Neuronal stem cell (in vitro differentiated cells): Measurements from ENCODE around the gene DYNLRB2.

Source experiments
- DNase-seq: peaks from one replicate; pipeline ENCODE4 v3.0.0-alpha.2; 2013; ENCODE audit warnings: low spot score
- H2AFZ ChIP-seq: one replicate; pipeline ENCODE4 v1.6.1; 2013; ENCODE audit warnings: mild to moderate bottlenecking, low read length, inconsistent platforms
- H2AK5ac ChIP-seq: 2 replicates; pipeline ENCODE4 v1.6.1; 2013; ENCODE audit warnings: low read depth, mild to moderate bottlenecking, inconsistent platforms, low read length, moderate library complexity, mixed read lengths
- H2BK120ac ChIP-seq: 2 replicates; pipeline ENCODE4 v1.6.1; 2013; ENCODE audit warnings: low read depth, mild to moderate bottlenecking, inconsistent platforms, low read length, moderate library complexity, mixed read lengths
- H2BK12ac ChIP-seq: one replicate; pipeline ENCODE4 v1.6.1; 2013; ENCODE audit warnings: low read length, inconsistent platforms
- H2BK15ac ChIP-seq: 2 replicates; pipeline ENCODE4 v1.6.1; 2013; ENCODE audit warnings: mild to moderate bottlenecking, low read length, inconsistent platforms, mixed read lengths
- H2BK5ac ChIP-seq: one replicate; pipeline ENCODE4 v1.6.1; 2013; ENCODE audit warnings: inconsistent platforms, mild to moderate bottlenecking, low read length, moderate library complexity
- H3K14ac ChIP-seq: one replicate; pipeline ENCODE4 v1.6.1; 2013; ENCODE audit warnings: low read length, inconsistent platforms
- H3K18ac ChIP-seq: 2 replicates; pipeline ENCODE4 v1.6.1; 2013; ENCODE audit warnings: low read length, inconsistent platforms
- H3K23ac ChIP-seq: 2 replicates; pipeline ENCODE4 v1.6.1; 2013; ENCODE audit warnings: low read depth, mild to moderate bottlenecking, mixed read lengths, low read length, inconsistent platforms; ENCODE audit not compliant: poor library complexity
- H3K27ac ChIP-seq: replicated peaks from 3 replicates; pipeline ENCODE4 v1.5.1; 2013; ENCODE audit warnings: low read length, inconsistent platforms
- H3K27me3 ChIP-seq, 3 experiments: 2 replicates each; pipeline ENCODE4 v1.6.1; 2013; ENCODE audit warnings: low read length in 3 of 3, mild to moderate bottlenecking in 2 of 3, inconsistent platforms in 1 of 3, low read depth in 1 of 3, mixed read lengths in 1 of 3, moderate library complexity in 1 of 3; ENCODE audit not compliant: control insufficient read depth in 3 of 3, insufficient read depth in 3 of 3
- H3K36me3 ChIP-seq, 2 donors: replicated peaks in 1 of 2; 2 replicates each; pipeline ENCODE4 v1.6.1; 2013; ENCODE audit warnings: low read length in 2 of 2; ENCODE audit not compliant: control insufficient read depth in 2 of 2, insufficient read depth in 2 of 2
- H3K4ac ChIP-seq: 2 replicates; pipeline ENCODE4 v1.6.1; 2013; ENCODE audit warnings: inconsistent platforms, mild to moderate bottlenecking, low read length, moderate library complexity
- H3K4me1 ChIP-seq, 2 donors: 1 replicate in 1 of 2; 2 replicates in 1 of 2; pipeline ENCODE4 v1.6.1; 2013; ENCODE audit warnings: low read length in 2 of 2, low read depth in 1 of 2; ENCODE audit not compliant: control insufficient read depth in 2 of 2, insufficient read depth in 1 of 2
- H3K4me2 ChIP-seq: one replicate; pipeline ENCODE4 v1.6.1; 2013; ENCODE audit warnings: mild to moderate bottlenecking, low read length, inconsistent platforms; ENCODE audit not compliant: insufficient read depth, poor library complexity, severe bottlenecking
- H3K4me3 ChIP-seq, 2 donors: 2 replicates each; pipeline ENCODE4 v1.5.1; 2013; ENCODE audit warnings: low read length in 2 of 2, mild to moderate bottlenecking in 2 of 2, inconsistent platforms in 1 of 2, moderate library complexity in 1 of 2
- H3K79me1 ChIP-seq: one replicate; pipeline ENCODE4 v1.6.1; 2013; ENCODE audit warnings: low read depth, mild to moderate bottlenecking, inconsistent platforms, low read length, moderate library complexity
- H3K9ac ChIP-seq: one replicate; pipeline ENCODE4 v1.6.1; 2013; ENCODE audit warnings: mild to moderate bottlenecking, low read depth, low read length, inconsistent platforms; ENCODE audit not compliant: poor library complexity
- H3K9me3 ChIP-seq, 2 donors: replicated peaks in 1 of 2; 2 replicates each; pipeline versions ENCODE3 to v1.6.1; 2013; ENCODE audit warnings: low read length in 2 of 2, mild to moderate bottlenecking in 2 of 2, inconsistent platforms in 1 of 2, low read depth in 1 of 2, mixed read lengths in 1 of 2, moderate library complexity in 1 of 2; ENCODE audit not compliant: control insufficient read depth in 2 of 2, insufficient read depth in 1 of 2
- H4K8ac ChIP-seq: one replicate; pipeline ENCODE4 v1.6.1; 2013; ENCODE audit warnings: low read depth, mild to moderate bottlenecking, inconsistent platforms, low read length, moderate library complexity
- H4K91ac ChIP-seq: one replicate; pipeline ENCODE4 v1.6.1; 2013; ENCODE audit warnings: low read length, low read depth, mild to moderate bottlenecking, inconsistent platforms; ENCODE audit not compliant: poor library complexity
- WGBS, 2 donors: extraction: QIAGEN DNeasy Blood & Tissue Kit; methylation state at CpG; one replicate each; pipeline ENCODE4 v1.1.7; 2013; ENCODE audit warnings: missing lambda C conversion rate in 2 of 2, mixed read lengths in 1 of 2; ENCODE audit not compliant: insufficient read length in 2 of 2, insufficient replicate concordance in 1 of 2; ENCODE audit errors: extremely low coverage in 2 of 2; 5-methylcytosine and 5-hydroxymethylcytosine counted together

DYNLRB2 gene

DNA sequence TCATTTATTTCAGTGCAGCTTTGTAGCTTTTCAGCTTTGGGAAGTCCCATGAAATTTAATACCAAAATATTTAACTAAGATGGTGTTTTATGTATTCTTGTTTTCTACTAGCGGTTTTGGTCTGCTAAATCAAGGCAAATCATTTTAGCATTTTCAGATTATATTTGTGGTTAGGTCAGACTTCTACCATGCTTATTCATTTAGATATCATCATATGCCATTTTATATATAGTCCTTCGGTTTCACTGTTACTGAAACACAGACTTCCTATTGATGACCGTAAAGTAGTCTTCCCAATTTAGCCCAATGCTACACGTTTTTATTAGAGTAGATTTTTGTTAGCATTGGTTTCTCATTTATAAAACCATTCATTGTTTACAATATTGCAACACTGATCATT lies 5.5 kb downstream of the DYNLRB2 start:
- Histone ChIP-seq H4K8ac (no peak overlapping the region), H3K79me1 (no peaks in the 10 kb centered on the region)

DNA sequence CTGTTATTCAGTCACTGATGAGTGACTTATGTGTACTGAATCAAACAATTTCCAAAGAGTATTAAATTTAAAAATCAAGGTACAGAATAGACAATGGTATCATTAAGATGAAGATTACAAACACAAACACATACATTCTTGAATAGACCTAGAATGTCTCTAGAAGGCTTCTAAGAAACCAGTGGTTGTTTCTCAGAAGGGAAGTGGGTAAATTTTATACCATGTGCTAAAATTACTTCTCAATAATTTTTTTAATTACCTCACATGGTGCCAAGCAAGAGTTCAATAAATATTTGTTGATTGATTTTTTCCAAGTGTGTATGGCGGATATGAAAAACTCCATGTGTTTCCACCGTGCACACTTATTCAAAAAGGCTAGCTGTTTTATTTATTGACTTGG lies 6.4 kb downstream of the DYNLRB2 start:
- Histone ChIP-seq H2BK5ac (no peak overlapping the region), H3K9me3 (no peaks in the 10 kb centered on the region)
- WGBS, 2 donors = no CpG with 5 or more reads among the region's 2 CpGs

More for the DNA sequence above, 5.5 kb downstream of the DYNLRB2 start:
- Histone ChIP-seq H2BK12ac (no peak overlapping the region), H3K4me1 (no peaks in the 10 kb centered on the region), H3K18ac (no peak overlapping the region), H3K14ac (no peak overlapping the region), H3K9ac (no peak overlapping the region), H2BK120ac (no peak overlapping the region), H2AFZ (no peak overlapping the region), H3K4me2 (no peak overlapping the region), H2BK15ac (no peak overlapping the region), H3K36me3 (no peaks in the 10 kb centered on the region), H3K9me3 (no peaks in the 10 kb centered on the region), H2AK5ac (no peak overlapping the region), H4K91ac (no peak overlapping the region), H2BK5ac (no peak overlapping the region), H3K4ac (no peak overlapping the region), H3K27ac (no peak overlapping the region), H3K27me3 (no peaks in the 10 kb centered on the region), H3K23ac (no peak overlapping the region), H3K4me3 (no peak overlapping the region)
- no CpG with 5 or more reads among the region's 4 CpGs for WGBS, 2 donors
- no peak for DNase-seq

DNA sequence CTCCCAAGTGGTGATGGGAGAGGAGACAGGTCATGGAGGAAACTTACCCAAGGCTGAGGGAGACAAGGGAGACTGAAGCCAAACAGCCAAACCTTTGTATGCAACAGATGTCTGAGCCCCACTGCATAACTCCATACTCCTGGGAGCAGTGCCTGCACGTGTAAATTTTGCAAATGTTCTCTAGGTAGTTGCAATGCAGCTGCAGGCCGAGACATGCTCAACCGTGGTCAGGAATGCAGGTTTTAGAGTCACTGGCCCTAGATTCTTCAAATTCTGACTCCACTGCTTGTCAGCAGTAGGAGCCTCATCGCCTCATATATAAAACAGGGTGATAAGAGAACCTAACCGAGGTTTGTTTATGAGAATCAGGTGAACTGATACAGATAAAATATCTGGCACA lies 11.5 kb downstream of the DYNLRB2 start:
- DNase-seq = no peak
- no CpG with 5 or more reads among the region's 5 CpGs for WGBS, 2 donors

More for the DNA sequence above, 6.4 kb downstream of the DYNLRB2 start:
- no peak overlapping the region for H2BK15ac ChIP-seq
- no peak overlapping the region for H2BK12ac ChIP-seq
- no peak overlapping the region for H3K18ac ChIP-seq
- H2BK120ac ChIP-seq = no peak overlapping the region
- no peaks in the 10 kb centered on the region for H3K79me1 ChIP-seq
- H3K23ac ChIP-seq = no peak overlapping the region
- H3K36me3 ChIP-seq = no peaks in the 10 kb centered on the region
- no peak for DNase-seq
- H3K4me1 ChIP-seq = no peaks in the 10 kb centered on the region
- no peak overlapping the region for H3K4me3 ChIP-seq
- no peaks in the 10 kb centered on the region for H3K27me3 ChIP-seq
- no peak overlapping the region for H3K9ac ChIP-seq
- H3K14ac ChIP-seq = no peak overlapping the region
- H3K27ac ChIP-seq = no peak overlapping the region
- no peak overlapping the region for H4K91ac ChIP-seq
- H2AK5ac ChIP-seq = no peak overlapping the region
- H2AFZ ChIP-seq = no peak overlapping the region
- no peak overlapping the region for H3K4me2 ChIP-seq
- no peak overlapping the region for H4K8ac ChIP-seq
- no peak overlapping the region for H3K4ac ChIP-seq

DNA sequence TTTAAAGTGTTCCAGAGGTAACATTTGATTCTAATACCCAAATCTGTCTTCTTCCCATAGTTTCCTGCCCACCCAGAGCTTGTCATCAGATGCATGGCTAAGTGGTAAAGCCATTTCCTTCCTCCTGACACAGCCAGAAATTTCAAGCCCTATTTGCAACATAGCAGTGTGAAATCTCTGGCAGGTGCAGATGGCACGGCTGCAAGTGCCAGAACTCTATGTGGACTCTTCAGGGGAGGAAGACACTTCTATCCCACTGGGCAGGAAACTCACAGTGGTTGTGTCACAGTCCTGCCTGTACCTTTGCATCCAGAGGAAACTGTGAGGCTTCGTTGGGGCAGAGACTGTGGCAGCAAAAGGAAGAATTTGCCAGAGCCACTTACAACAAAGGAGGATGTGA lies 13.2 kb downstream of the DYNLRB2 start:
- H4K91ac ChIP-seq = no peak overlapping the region
- no peaks in the 10 kb centered on the region for H3K4me1 ChIP-seq
- no CpG with 5 or more reads among the region's 2 CpGs for WGBS, 2 donors
- H2BK120ac ChIP-seq = no peak overlapping the region
- H2AK5ac ChIP-seq = no peak overlapping the region
- DNase-seq = no peak
- no peak overlapping the region for H3K27ac ChIP-seq
- H3K4me2 ChIP-seq = no peak overlapping the region
- H3K9me3 ChIP-seq = no peaks in the 10 kb centered on the region
- no peaks in the 10 kb centered on the region for H3K79me1 ChIP-seq
- H3K4ac ChIP-seq = no peak overlapping the region
- H3K36me3 ChIP-seq = no peaks in the 10 kb centered on the region
- no peak overlapping the region for H4K8ac ChIP-seq
- H2AFZ ChIP-seq = no peak overlapping the region
- no peak overlapping the region for H3K14ac ChIP-seq
- H3K23ac ChIP-seq = no peak overlapping the region
- no peak overlapping the region for H3K9ac ChIP-seq
- no peak overlapping the region for H2BK15ac ChIP-seq
- H2BK12ac ChIP-seq = no peak overlapping the region
- H3K18ac ChIP-seq = no peak overlapping the region
- no peak overlapping the region for H3K4me3 ChIP-seq
- no peak overlapping the region for H2BK5ac ChIP-seq
- no peaks in the 10 kb centered on the region for H3K27me3 ChIP-seq

More for the DNA sequence above, 11.5 kb downstream of the DYNLRB2 start:
- H2BK15ac ChIP-seq = no peak overlapping the region
- no peaks in the 10 kb centered on the region for H3K4me1 ChIP-seq
- no peak overlapping the region for H3K9ac ChIP-seq
- H4K91ac ChIP-seq = no peak overlapping the region
- H3K18ac ChIP-seq = no peak overlapping the region
- no peak overlapping the region for H3K27ac ChIP-seq
- H3K79me1 ChIP-seq = no peaks in the 10 kb centered on the region
- no peak overlapping the region for H3K4ac ChIP-seq
- no peak overlapping the region for H3K23ac ChIP-seq
- no peak overlapping the region for H2BK120ac ChIP-seq
- no peaks in the 10 kb centered on the region for H3K9me3 ChIP-seq
- H2BK5ac ChIP-seq = no peak overlapping the region
- H4K8ac ChIP-seq = no peak overlapping the region
- H3K14ac ChIP-seq = no peak overlapping the region
- no peak overlapping the region for H2BK12ac ChIP-seq
- no peak overlapping the region for H3K4me2 ChIP-seq
- H3K4me3 ChIP-seq = no peak overlapping the region
- H3K27me3 ChIP-seq = no peaks in the 10 kb centered on the region
- no peak overlapping the region for H2AFZ ChIP-seq
- H2AK5ac ChIP-seq = no peak overlapping the region
- H3K36me3 ChIP-seq = no peaks in the 10 kb centered on the region
